ENCODE measurements around the gene ST8SIA2.

Gene ST8SIA2

DNA sequence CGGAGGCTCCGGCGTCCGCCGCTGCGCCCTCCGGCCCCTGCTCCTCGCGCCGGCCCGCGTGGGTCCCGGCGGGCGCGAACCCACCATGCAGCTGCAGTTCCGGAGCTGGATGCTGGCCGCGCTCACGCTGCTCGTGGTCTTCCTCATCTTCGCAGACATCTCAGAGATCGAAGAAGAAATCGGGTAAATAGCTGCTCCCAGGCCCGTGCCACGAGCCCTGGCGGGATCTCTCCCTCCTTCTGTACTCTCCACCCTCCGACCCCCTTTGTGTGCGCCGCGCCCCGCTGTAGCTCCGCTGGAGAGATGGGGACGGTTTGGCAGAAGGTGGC lies 263 bp downstream of the ST8SIA2 start:
- peak overlapping the region; percentile 61 for H3K4me3 ChIP-seq (ENCODE audit: low read depth, low read length)
- H3K36me3 ChIP-seq = no peaks in the 10 kb centered on the region
- no peaks in the 10 kb centered on the region for H3K4me1 ChIP-seq
- no peaks in the 10 kb centered on the region for H3K9me3 ChIP-seq
- peaks cover 24% of the 10 kb centered on the region; the same call in 1 of the 2 replicates for H3K27me3 ChIP-seq
- TF ChIP-seq, protein P1, sequence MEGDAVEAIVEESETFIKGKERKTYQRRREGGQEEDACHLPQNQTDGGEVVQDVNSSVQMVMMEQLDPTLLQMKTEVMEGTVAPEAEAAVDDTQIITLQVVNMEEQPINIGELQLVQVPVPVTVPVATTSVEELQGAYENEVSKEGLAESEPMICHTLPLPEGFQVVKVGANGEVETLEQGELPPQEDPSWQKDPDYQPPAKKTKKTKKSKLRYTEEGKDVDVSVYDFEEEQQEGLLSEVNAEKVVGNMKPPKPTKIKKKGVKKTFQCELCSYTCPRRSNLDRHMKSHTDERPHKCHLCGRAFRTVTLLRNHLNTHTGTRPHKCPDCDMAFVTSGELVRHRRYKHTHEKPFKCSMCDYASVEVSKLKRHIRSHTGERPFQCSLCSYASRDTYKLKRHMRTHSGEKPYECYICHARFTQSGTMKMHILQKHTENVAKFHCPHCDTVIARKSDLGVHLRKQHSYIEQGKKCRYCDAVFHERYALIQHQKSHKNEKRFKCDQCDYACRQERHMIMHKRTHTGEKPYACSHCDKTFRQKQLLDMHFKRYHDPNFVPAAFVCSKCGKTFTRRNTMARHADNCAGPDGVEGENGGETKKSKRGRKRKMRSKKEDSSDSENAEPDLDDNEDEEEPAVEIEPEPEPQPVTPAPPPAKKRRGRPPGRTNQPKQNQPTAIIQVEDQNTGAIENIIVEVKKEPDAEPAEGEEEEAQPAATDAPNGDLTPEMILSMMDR (IDR thresholded peaks at IDR 0.05; ENCODE audit: low read depth, low read length) = no peak
- DNase-seq = peak; percentile 35

DNA sequence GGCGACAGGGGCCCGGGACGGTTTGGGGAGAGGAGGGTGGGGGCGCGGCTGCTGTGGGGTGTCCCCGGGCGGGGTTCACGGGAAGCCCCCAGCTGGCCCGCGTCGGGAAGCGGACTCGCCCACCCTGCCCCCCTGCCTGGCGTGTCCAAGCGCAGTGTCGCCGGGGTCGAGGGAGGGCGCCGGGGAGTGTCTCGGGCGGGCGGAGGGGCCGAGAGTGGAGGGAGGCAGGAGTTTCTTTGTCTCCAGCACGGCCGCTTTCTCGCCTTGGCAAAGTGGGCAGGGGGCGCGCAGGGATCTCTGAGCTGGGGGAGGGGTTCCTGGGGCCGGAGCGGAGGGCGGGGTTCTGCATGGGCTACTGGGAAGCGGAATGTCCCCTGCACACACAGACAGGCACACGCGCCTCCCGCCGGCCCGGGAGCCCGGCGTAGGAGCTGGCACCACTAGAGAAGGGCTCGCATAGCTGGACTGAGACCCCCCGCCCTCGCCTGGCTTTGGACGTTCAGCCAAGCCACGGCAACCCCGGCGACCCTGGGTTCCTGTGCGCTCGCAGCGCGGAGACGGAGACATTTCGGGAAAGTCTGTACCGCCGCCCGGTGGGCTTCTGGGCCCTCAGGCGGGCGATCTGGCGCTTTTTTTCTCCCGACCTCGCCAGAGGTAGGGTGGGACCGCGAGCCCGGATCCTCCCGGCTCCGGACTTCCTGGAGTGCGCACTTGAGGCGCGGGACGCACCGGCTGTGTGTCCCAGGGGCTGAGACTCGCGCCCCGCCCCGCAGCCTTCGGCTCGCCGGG lies 822 bp downstream of the ST8SIA2 start:
- H3K27me3 ChIP-seq = peaks cover 24% of the 10 kb centered on the region; the same call in 1 of the 2 replicates
- H3K4me1 ChIP-seq = no peaks in the 10 kb centered on the region
- H3K36me3 ChIP-seq = no peaks in the 10 kb centered on the region
- H3K4me3 ChIP-seq (ENCODE audit: low read depth, low read length) = peak overlapping the region; percentile 61
- TF ChIP-seq, protein P1 (IDR thresholded peaks at IDR 0.05; ENCODE audit: low read depth, low read length) = no peak
- no peaks in the 10 kb centered on the region for H3K9me3 ChIP-seq
- peak; percentile 52 for DNase-seq

DNA sequence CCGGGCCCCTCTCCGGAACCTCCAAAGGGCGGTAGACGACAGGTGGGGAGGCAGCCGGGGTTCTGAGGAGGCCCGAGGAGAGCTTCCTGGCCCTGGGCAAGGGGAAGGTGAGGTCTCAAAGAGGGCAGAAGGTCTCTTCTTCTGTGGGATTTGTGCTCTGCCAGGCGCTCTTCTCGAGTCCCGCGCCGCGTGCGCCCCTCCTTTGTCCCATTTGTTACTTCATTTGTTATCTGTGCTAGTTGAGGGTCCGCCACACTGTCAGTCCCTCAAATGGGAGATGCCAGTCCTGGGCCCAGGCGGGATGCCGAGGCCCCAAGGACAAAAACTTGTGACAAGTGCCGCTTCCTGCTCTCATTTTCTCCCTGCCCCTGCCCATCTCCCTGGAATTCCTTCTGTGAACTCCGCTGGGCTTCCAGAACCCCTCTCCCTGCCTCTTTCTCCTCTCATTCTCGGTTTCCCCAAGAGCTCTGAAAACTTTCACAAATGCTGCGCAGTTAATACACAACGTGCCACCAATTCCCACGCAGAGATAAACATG lies 1.5 kb downstream of the ST8SIA2 start:
- TF ChIP-seq, protein P1 (IDR thresholded peaks at IDR 0.05; ENCODE audit: low read depth, low read length) = no peak
- no peaks in the 10 kb centered on the region for H3K36me3 ChIP-seq
- peaks cover 24% of the 10 kb centered on the region; the same call in 1 of the 2 replicates for H3K27me3 ChIP-seq
- no peaks in the 10 kb centered on the region for H3K4me1 ChIP-seq
- no peaks in the 10 kb centered on the region for H3K9me3 ChIP-seq
- H3K4me3 ChIP-seq (ENCODE audit: low read depth, low read length) = peak overlapping the region; percentile 61
- no peak for DNase-seq

DNA sequence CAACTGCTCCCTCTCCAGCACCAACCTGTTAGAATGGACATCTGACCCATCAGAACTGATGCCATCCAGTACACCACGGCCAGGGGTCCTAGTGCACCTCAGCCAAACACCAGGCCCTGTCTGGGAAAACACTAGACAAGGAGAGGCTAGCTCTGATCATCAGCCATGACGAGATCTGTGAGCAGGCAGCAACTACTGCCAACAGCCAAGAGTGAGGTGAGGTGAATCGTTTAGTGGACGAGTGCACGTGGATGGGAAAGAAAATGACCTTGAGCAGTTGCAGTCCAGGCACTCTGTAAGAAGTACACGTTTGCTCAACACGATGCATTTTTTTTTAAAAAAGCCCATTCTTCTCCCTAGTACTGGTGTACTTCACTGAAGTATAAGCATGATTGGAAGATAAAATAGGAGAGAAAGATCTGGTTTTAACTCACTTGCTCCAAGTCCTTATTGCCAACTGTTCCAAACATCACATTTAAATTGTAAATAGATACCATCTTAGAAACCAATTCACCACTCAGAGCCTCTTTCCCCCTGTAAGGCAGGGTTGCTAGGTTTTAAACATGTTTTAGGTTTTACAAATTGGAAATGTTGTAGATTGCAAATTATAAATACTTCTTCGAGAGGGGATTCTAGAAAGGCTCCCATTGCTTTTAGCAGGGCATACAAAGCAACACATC lies 5.7 kb downstream of the ST8SIA2 start:
- H3K4me3 ChIP-seq (ENCODE audit: low read depth, low read length) = no peak overlapping the region
- DNase-seq = no peak
- H3K27me3 ChIP-seq = peaks cover 9% of the 10 kb centered on the region; the same call in 1 of the 2 replicates
- H3K36me3 ChIP-seq = peaks cover 3% of the 10 kb centered on the region; the same call in 1 of the 2 replicates
- H3K9me3 ChIP-seq = no peaks in the 10 kb centered on the region
- no peaks in the 10 kb centered on the region for H3K4me1 ChIP-seq
- TF ChIP-seq, protein P1 (IDR thresholded peaks at IDR 0.05; ENCODE audit: low read depth, low read length) = no peak

DNA sequence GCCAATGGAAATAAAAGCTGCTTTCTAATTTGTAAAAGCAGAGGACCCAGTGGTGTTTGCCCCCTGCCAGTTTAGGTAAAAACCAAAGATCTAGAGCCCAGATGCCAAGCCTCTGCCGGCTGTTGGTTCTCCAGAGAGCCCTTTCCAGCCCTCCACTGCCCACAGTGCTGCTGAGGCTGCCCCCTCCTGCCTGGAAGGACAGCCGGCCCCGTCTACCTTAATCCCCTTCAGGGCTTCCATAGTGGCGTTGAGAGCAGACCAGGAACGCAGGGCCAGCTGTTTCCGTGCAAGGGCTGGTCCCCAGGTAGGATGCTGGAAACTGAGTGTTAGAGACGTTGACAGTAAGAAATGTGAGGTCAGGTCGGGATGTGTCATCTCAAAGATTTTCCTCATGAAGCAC lies 6.9 kb downstream of the ST8SIA2 start:
- Histone ChIP-seq H3K36me3 (peaks cover 3% of the 10 kb centered on the region; the same call in 1 of the 2 replicates), H3K4me1 (no peaks in the 10 kb centered on the region), H3K4me3 (ENCODE audit: low read depth, low read length) (no peak overlapping the region), H3K27me3 (no peaks in the 10 kb centered on the region), H3K9me3 (no peaks in the 10 kb centered on the region)
- DNase-seq = no peak
- TF ChIP-seq, protein P1 (IDR thresholded peaks at IDR 0.05; ENCODE audit: low read depth, low read length) = no peak

Data from BE2C (cell line).